H9 (cell line): ENCODE data around the gene DDX55. TPM values are rescaled to one million over a fixed set of nuclear protein-coding genes. Genes with fewer than 3 reads are reported as not detected.

Experiments
- DNase-seq: peaks from one replicate; pipeline ENCODE4 v3.0.0-alpha.2; 2017
- H2AFZ ChIP-seq: one replicate; pipeline ENCODE4 v1.6.1; 2013; ENCODE audit warnings: mild to moderate bottlenecking, low read length, control low read depth, moderate library complexity
- H2AK5ac ChIP-seq: 2 replicates; pipeline ENCODE4 v1.6.1; 2013; ENCODE audit warnings: low read length, control low read depth, mixed read lengths; ENCODE audit not compliant: insufficient read length
- H2BK120ac ChIP-seq: one replicate; pipeline ENCODE4 v1.6.1; 2013; ENCODE audit warnings: low read depth, mild to moderate bottlenecking, low read length, control low read depth, inconsistent platforms; ENCODE audit not compliant: poor library complexity, severe bottlenecking
- H2BK12ac ChIP-seq: 2 replicates; pipeline ENCODE4 v1.6.1; 2013; ENCODE audit warnings: low read length, control low read depth, mixed read lengths, low read depth; ENCODE audit not compliant: insufficient read length
- H2BK15ac ChIP-seq: 2 replicates; pipeline ENCODE4 v1.6.1; 2013; ENCODE audit warnings: low read depth, low read length, control low read depth
- H2BK20ac ChIP-seq: one replicate; pipeline ENCODE4 v1.6.1; 2013; ENCODE audit warnings: low read depth, mild to moderate bottlenecking, low read length, control low read depth, inconsistent platforms; ENCODE audit not compliant: poor library complexity, severe bottlenecking
- H2BK5ac ChIP-seq: 2 replicates; pipeline ENCODE4 v1.6.1; 2013; ENCODE audit warnings: low read length, control low read depth, mixed read lengths; ENCODE audit not compliant: insufficient read length
- H3K14ac ChIP-seq: 2 replicates; pipeline ENCODE4 v1.6.1; 2013; ENCODE audit warnings: low read length, control low read depth; ENCODE audit not compliant: insufficient read depth
- H3K18ac ChIP-seq: 2 replicates; pipeline ENCODE4 v1.6.1; 2013; ENCODE audit warnings: low read depth, mild to moderate bottlenecking, mixed read lengths, low read length, control low read depth; ENCODE audit not compliant: insufficient read length
- H3K23ac ChIP-seq: 2 replicates; pipeline ENCODE4 v1.6.1; 2013; ENCODE audit warnings: low read length, control low read depth, mixed read lengths, low read depth; ENCODE audit not compliant: insufficient read length
- H3K23me2 ChIP-seq: 2 replicates; pipeline ENCODE4 v1.6.1; 2013; ENCODE audit warnings: low read depth, mild to moderate bottlenecking, mixed read lengths, low read length, control low read depth; ENCODE audit not compliant: insufficient read length, poor library complexity, severe bottlenecking
- H3K27ac ChIP-seq: 2 replicates; pipeline ENCODE4 v1.5.1; 2013; ENCODE audit warnings: low read length, control low read depth, mixed read lengths, low read depth; ENCODE audit not compliant: insufficient read length
- H3K27me3 ChIP-seq: 2 replicates; pipeline ENCODE4 v1.6.1; 2013; ENCODE audit warnings: low read length, control low read depth, inconsistent platforms; ENCODE audit not compliant: insufficient read depth
- H3K4ac ChIP-seq: 2 replicates; pipeline ENCODE4 v1.6.1; 2013; ENCODE audit warnings: low read depth, mild to moderate bottlenecking, control low read depth, inconsistent platforms, low read length, moderate library complexity
- H3K4me1 ChIP-seq: 2 replicates; pipeline ENCODE4 v1.6.1; 2013; ENCODE audit warnings: low read length, control low read depth, inconsistent platforms; ENCODE audit not compliant: insufficient read depth
- H3K4me2 ChIP-seq: 2 replicates; pipeline ENCODE4 v1.6.1; 2013; ENCODE audit warnings: low read length, control low read depth, mixed read lengths; ENCODE audit not compliant: insufficient read length, insufficient read depth
- H3K56ac ChIP-seq: 2 replicates; pipeline ENCODE4 v1.6.1; 2013; ENCODE audit warnings: low read depth, mild to moderate bottlenecking, mixed read lengths, low read length, control low read depth; ENCODE audit not compliant: insufficient read length
- H3K79me1 ChIP-seq: 2 replicates; pipeline ENCODE4 v1.6.1; 2013; ENCODE audit warnings: low read depth, mild to moderate bottlenecking, moderate library complexity, low read length, control low read depth, inconsistent platforms; ENCODE audit not compliant: insufficient read depth, poor library complexity, severe bottlenecking
- H3K79me2 ChIP-seq: 2 replicates; pipeline ENCODE4 v1.6.1; 2013; ENCODE audit warnings: low read length, control low read depth, inconsistent platforms; ENCODE audit not compliant: insufficient read depth
- H3K9ac ChIP-seq: 2 replicates; pipeline ENCODE4 v1.6.1; 2013; ENCODE audit warnings: low read length, control low read depth, mixed read lengths; ENCODE audit not compliant: insufficient read length; ENCODE audit errors: extremely low read depth
- H3K9me3 ChIP-seq: one replicate; pipeline ENCODE4 v1.6.1; 2013; ENCODE audit warnings: low read depth, low read length, inconsistent platforms; ENCODE audit not compliant: control insufficient read depth
- H3T11ph ChIP-seq: one replicate; pipeline ENCODE4 v1.6.1; 2013; ENCODE audit warnings: mild to moderate bottlenecking, low read length, control low read depth, inconsistent platforms
- H4K20me1 ChIP-seq: one replicate; pipeline ENCODE4 v1.6.1; 2013; ENCODE audit not compliant: control insufficient read depth, insufficient read length, insufficient read depth
- H4K5ac ChIP-seq: 2 replicates; pipeline ENCODE4 v1.6.1; 2013; ENCODE audit warnings: low read depth, mild to moderate bottlenecking, mixed read lengths, low read length, control low read depth; ENCODE audit not compliant: insufficient read length
- H4K8ac ChIP-seq: replicated peaks from 2 replicates; pipeline ENCODE4 v1.6.1; 2013; ENCODE audit warnings: low read length, control low read depth, mixed read lengths, low read depth; ENCODE audit not compliant: insufficient read length
- H4K91ac ChIP-seq: 2 replicates; pipeline ENCODE4 v1.6.1; 2013; ENCODE audit warnings: low read depth, mild to moderate bottlenecking, moderate library complexity, mixed read lengths, low read length, control low read depth; ENCODE audit not compliant: insufficient read length
- H3K27ac Mint-ChIP-seq, 3 experiments: 2 replicates in 2 of 3; 3 replicates in 1 of 3; pipeline ENCODE4 v1.8.0; 2020 to 2021; ENCODE audit warnings: mixed read lengths in 3 of 3, mild to moderate bottlenecking in 1 of 3, moderate library complexity in 1 of 3
- H3K27me3 Mint-ChIP-seq: 2 replicates; pipeline ENCODE4 v1.8.0; 2021; ENCODE audit warnings: low read depth, mild to moderate bottlenecking, moderate library complexity, mixed read lengths
- H3K36me3 Mint-ChIP-seq, 3 experiments: 2 replicates in 2 of 3; 3 replicates in 1 of 3; pipeline ENCODE4 v1.8.0; 2020 to 2021; ENCODE audit warnings: low read depth in 3 of 3, mixed read lengths in 3 of 3; ENCODE audit not compliant: insufficient read depth in 1 of 3
- H3K4me1 Mint-ChIP-seq, 2 experiments: 2 replicates each; pipeline ENCODE4 v1.8.0; 2020; ENCODE audit warnings: mixed read lengths in 2 of 2
- H3K4me3 Mint-ChIP-seq, 2 experiments: 2 replicates in 1 of 2; 3 replicates in 1 of 2; pipeline ENCODE4 v1.8.0; 2020 to 2021; ENCODE audit warnings: mild to moderate bottlenecking in 2 of 2, mixed read lengths in 2 of 2, moderate library complexity in 1 of 2
- H3K9me3 Mint-ChIP-seq, 2 experiments: 2 replicates in 1 of 2; 3 replicates in 1 of 2; pipeline ENCODE4 v1.8.0; 2020; ENCODE audit warnings: mild to moderate bottlenecking in 2 of 2, mixed read lengths in 2 of 2, moderate library complexity in 1 of 2
- WGBS: extraction: QIAGEN DNeasy Blood & Tissue Kit; methylation state at CpG from one replicate; pipeline ENCODE4 v1.1.7; 2013; ENCODE audit warnings: missing lambda C conversion rate, low lambda C conversion rate, mixed read lengths; ENCODE audit not compliant: insufficient read length; ENCODE audit errors: extremely low coverage; 5-methylcytosine and 5-hydroxymethylcytosine counted together
- total RNA-seq: library from RNA; stranded (reverse); gene quantifications from 2 replicates; pipeline ENCODE4 v1.2.1, GENCODE V29; 2021
- TF ChIP-seq, protein P1 (sequence below): fragments of 200-600 bp; sonication (generic); conservative IDR thresholded peaks from 3 replicates; pipeline ENCODE4 v1.8.0; 2021; ENCODE audit warnings: antibody characterized with exemption, mild to moderate bottlenecking

Gene DDX55
- total RNA-seq, 1 experiment from 2014 or later: 51.7 TPM

DNA sequence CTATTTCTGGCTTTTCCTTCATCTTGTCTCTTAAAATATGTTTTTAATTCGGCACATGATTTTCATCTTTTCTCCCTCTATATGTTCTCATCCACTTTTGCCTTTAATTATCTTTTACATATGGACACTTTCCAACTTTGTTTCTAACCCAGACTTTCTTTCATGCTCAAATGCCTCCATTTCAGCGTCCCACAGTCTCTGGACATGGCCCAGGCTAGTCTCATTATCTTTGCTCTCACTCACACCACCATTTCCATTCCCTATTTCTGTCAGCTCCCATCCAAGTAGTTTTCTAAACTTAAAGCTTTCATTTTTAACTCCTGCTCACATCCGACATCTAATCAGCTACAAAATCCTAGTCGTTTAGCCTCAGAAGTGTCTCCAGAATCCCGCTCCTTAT lies 46.5 kb downstream of the DDX55 start:
- H4K5ac ChIP-seq: no peak overlapping the region
- H2BK20ac ChIP-seq: no peak overlapping the region
- H3K4ac ChIP-seq: no peak overlapping the region
- no peaks in the 10 kb centered on the region for H3K23me2 ChIP-seq
- no peak overlapping the region for H4K91ac ChIP-seq
- H2AK5ac ChIP-seq: no peak overlapping the region
- H3K9me3 ChIP-seq: no peaks in the 10 kb centered on the region
- H3K4me1 ChIP-seq: no peaks in the 10 kb centered on the region
- H4K8ac ChIP-seq: no peak overlapping the region
- no peak overlapping the region for H3K4me2 ChIP-seq
- no peak overlapping the region for H2BK12ac ChIP-seq
- H3K56ac ChIP-seq: no peak overlapping the region
- H3K4me1 Mint-ChIP-seq: no peaks in the 10 kb centered on the region
- no peak overlapping the region for H3K9ac ChIP-seq
- H3T11ph ChIP-seq: no peak overlapping the region
- H2BK5ac ChIP-seq: no peak overlapping the region
- TF ChIP-seq, protein P1, sequence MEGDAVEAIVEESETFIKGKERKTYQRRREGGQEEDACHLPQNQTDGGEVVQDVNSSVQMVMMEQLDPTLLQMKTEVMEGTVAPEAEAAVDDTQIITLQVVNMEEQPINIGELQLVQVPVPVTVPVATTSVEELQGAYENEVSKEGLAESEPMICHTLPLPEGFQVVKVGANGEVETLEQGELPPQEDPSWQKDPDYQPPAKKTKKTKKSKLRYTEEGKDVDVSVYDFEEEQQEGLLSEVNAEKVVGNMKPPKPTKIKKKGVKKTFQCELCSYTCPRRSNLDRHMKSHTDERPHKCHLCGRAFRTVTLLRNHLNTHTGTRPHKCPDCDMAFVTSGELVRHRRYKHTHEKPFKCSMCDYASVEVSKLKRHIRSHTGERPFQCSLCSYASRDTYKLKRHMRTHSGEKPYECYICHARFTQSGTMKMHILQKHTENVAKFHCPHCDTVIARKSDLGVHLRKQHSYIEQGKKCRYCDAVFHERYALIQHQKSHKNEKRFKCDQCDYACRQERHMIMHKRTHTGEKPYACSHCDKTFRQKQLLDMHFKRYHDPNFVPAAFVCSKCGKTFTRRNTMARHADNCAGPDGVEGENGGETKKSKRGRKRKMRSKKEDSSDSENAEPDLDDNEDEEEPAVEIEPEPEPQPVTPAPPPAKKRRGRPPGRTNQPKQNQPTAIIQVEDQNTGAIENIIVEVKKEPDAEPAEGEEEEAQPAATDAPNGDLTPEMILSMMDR: no peak
- H3K27ac ChIP-seq: no peak overlapping the region
- H3K9me3 Mint-ChIP-seq: no peaks in the 10 kb centered on the region
- no peak overlapping the region for H3K23ac ChIP-seq
- H3K18ac ChIP-seq: no peak overlapping the region
- no peak overlapping the region for H2AFZ ChIP-seq
- no peaks in the 10 kb centered on the region for H3K79me2 ChIP-seq
- no peaks in the 10 kb centered on the region for H3K27me3 ChIP-seq
- no peaks in the 10 kb centered on the region for H4K20me1 ChIP-seq
- no CpG with 5 or more reads among the region's 5 CpGs for WGBS
- H3K27ac Mint-ChIP-seq: no peak overlapping the region
- no peaks in the 10 kb centered on the region for H3K79me1 ChIP-seq
- DNase-seq: no peak
- H3K36me3 Mint-ChIP-seq: peaks cover 18 to 61% (median 51%) of the 10 kb centered on the region in 3 experiments; a peak in 6 of 7 replicates
- H2BK120ac ChIP-seq: no peak overlapping the region
- H3K27me3 Mint-ChIP-seq: no peaks in the 10 kb centered on the region
- H3K4me3 Mint-ChIP-seq: no peak overlapping the region
- H2BK15ac ChIP-seq: no peak overlapping the region
- no peak overlapping the region for H3K14ac ChIP-seq
